Tibial nerve (tissue), 4 donors: ENCODE data around the gene ANKRD39. TPM values are rescaled to one million over a fixed set of nuclear protein-coding genes. Genes with fewer than 3 reads are reported as not detected.
A peak's percentile ranks its signal among the peaks of the same experiment; 100 is the strongest.
"Not testable (repeated sequence)": the region's sequence is repeated elsewhere in the genome, so short reads cannot be mapped to it uniquely, and the experiment has no call there.

Experiments used
- DNase-seq, 2 donors: peaks; one replicate each; pipeline ENCODE4 v3.0.0-alpha.2; 2019; ENCODE audit warnings: low spot score in 2 of 2
- H3K27ac ChIP-seq, 4 donors: fragments of 200-600 bp; sonication (generic) in 3 of 4; one replicate each; pipeline ENCODE4 v1.5.1; 2017 to 2019; ENCODE audit warnings: mild to moderate bottlenecking in 1 of 4
- H3K27me3 ChIP-seq, 2 donors: fragments of 200-600 bp; sonication (generic) in 1 of 2; one replicate each; pipeline versions ENCODE4 v1.5.1 to v1.6.0; 2017 to 2019
- H3K36me3 ChIP-seq, 3 donors: fragments of 200-600 bp; sonication (generic); one replicate each; pipeline ENCODE4 v1.5.1; 2018 to 2019
- H3K4me1 ChIP-seq, 4 donors: fragments of 200-600 bp; sonication (generic) in 3 of 4; one replicate each; pipeline ENCODE4 v1.5.1; 2017 to 2019
- H3K4me3 ChIP-seq, 4 donors: fragments of 200-600 bp; sonication (generic) in 3 of 4; one replicate each; pipeline ENCODE4 v1.5.1; 2017 to 2019; ENCODE audit warnings: mild to moderate bottlenecking in 1 of 4, moderate library complexity in 1 of 4
- H3K9me3 ChIP-seq, 4 donors: fragments of 200-600 bp; sonication (generic) in 3 of 4; one replicate each; pipeline ENCODE4 v1.5.1; 2017 to 2019
- CTCF ChIP-seq, 5 experiments: fragments of 200-600 bp in 3 of 5; fragments of 450-650 bp in 2 of 5; sonication (generic) in 3 of 5; IDR thresholded peaks; one replicate each; pipeline ENCODE4 v1.5.1; 2016 to 2019; ENCODE audit warnings: antibody characterized with exemption in 5 of 5, mild to moderate bottlenecking in 3 of 5, moderate library complexity in 2 of 5
- EP300 ChIP-seq, 2 donors: sonication (generic); formaldehyde crosslinking; IDR thresholded peaks; one replicate each; pipeline ENCODE4 v1.6.1; 2017; ENCODE audit warnings: antibody characterized with exemption in 2 of 2, mild to moderate bottlenecking in 1 of 2
- POLR2A ChIP-seq, 2 donors: fragments of 450-650 bp; IDR thresholded peaks; one replicate each; pipeline ENCODE4 v1.6.1; 2017; ENCODE audit warnings: antibody characterized with exemption in 2 of 2, mild to moderate bottlenecking in 2 of 2, moderate library complexity in 2 of 2
- WGBS, 2 donors: methylation state at CpG; one replicate each; pipeline ENCODE4 v1.1.5; 2018; 5-methylcytosine and 5-hydroxymethylcytosine counted together
- total RNA-seq, 4 donors: library from RNA; depleted of rRNA; stranded (reverse); fragments of >200 nt; gene quantifications; one replicate each; pipeline ENCODE4 v1.1.0, GENCODE V29; 2016

ANKRD39 gene
- total RNA-seq, 4 donors from 2014 or later, result 13.8 to 23.7 (median 19.5) TPM

- peak overlapping the region; percentile 94 to 99 (median 98) for H3K27ac ChIP-seq
- no peak for DNase-seq
- peaks cover 0 to 72% (median 40%) of the 10 kb centered on the region in 4 donors for H3K4me1 ChIP-seq
- no peak for TF ChIP-seq CTCF (IDR thresholded peaks at IDR 0.05)
- no peak for TF ChIP-seq EP300 (IDR thresholded peaks at IDR 0.05)
- no peak for TF ChIP-seq POLR2A (IDR thresholded peaks at IDR 0.05)
- H3K9me3 ChIP-seq, result no peaks in the 10 kb centered on the region
- H3K36me3 ChIP-seq, result peaks cover 3 to 64% (median 16%) of the 10 kb centered on the region in 3 donors
- H3K4me3 ChIP-seq, result peak overlapping the region in 3 of 4 donors; percentile 64 to 92 (median 85)
- H3K27me3 ChIP-seq, result no peaks in the 10 kb centered on the region
- 40 to 46% methylated on average over 1 to 7 of the region's 14 CpGs for WGBS, 2 donors
Measured at GRCh38 chr2:96866149-96866548, 8.3 kb upstream of the ANKRD39 start.

GRCh38 chr2:96865654-96866053 is 7.8 kb upstream of the ANKRD39 start:
- 68 to 75% methylated on average over 16 of the region's 16 CpGs for WGBS, 2 donors
- Histone ChIP-seq H3K4me1 (peaks cover 0 to 72% (median 37%) of the 10 kb centered on the region in 4 donors), H3K9me3 (no peaks in the 10 kb centered on the region), H3K36me3 (peaks cover 3 to 69% (median 21%) of the 10 kb centered on the region in 3 donors), H3K27me3 (no peaks in the 10 kb centered on the region), H3K27ac (peak overlapping the region; percentile 94 to 99 (median 98)), H3K4me3 (peak overlapping the region in 3 of 4 donors; percentile 64 to 92 (median 85))
- TF ChIP-seq CTCF (IDR thresholded peaks at IDR 0.05), result no peak
- TF ChIP-seq EP300 (IDR thresholded peaks at IDR 0.05), result no peak
- TF ChIP-seq POLR2A (IDR thresholded peaks at IDR 0.05), result no peak
- no peak for DNase-seq

GRCh38 chr2:96864343-96865091 is 6.7 kb upstream of the ANKRD39 start:
- peaks cover 3 to 75% (median 23%) of the 10 kb centered on the region in 3 donors for H3K36me3 ChIP-seq
- DNase-seq, result no peak

DNA sequence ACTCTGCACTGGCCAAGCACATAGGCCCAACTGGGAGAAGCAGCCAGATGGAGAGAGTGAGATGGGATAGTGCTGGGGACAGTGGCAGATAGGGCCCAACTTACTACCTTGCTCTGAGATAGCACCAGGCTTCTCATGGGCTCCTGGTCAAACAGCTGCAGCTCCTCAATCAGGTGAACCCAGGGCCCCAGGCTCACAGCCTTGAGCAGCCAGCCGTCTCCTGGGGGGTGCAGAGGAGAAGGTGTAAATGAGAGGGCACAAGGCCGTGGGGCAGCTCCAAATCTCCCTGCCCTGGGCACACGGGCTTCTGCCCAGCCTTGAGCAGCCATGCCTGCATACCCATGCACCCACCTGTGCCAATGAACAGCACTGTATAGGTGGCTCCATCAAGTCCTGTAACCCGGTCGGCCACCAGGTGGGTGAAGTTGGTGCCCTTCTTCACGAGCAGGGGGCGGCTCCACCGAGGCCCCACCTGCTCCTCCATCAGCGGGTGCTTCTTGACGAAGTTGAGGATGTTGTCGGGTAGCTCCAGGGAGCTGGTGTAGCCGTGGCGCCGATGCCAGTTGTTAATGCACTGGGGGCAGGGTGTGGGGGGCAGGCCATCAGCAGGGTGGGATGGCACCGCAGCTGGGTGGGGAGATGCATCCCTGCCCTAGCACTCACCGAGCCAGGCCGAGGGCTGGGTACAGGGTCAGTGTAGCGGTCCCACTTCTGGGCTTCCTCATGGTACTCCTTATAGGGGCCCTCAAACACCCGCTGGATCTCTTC is 5.9 kb upstream of the ANKRD39 start:
- Histone ChIP-seq H3K36me3 (peaks cover 3 to 75% (median 23%) of the 10 kb centered on the region in 3 donors), H3K9me3 (no peaks in the 10 kb centered on the region), H3K4me3 (peak overlapping the region in 2 of 4 donors; percentile 64 to 85), H3K27me3 (no peaks in the 10 kb centered on the region), H3K4me1 (peaks cover 0 to 88% (median 41%) of the 10 kb centered on the region in 4 donors), H3K27ac (peak overlapping the region; percentile 94 to 99 (median 98))
- no peak for DNase-seq
- TF ChIP-seq POLR2A (IDR thresholded peaks at IDR 0.05) (no peak), EP300 (IDR thresholded peaks at IDR 0.05) (peak in 1 of 2 donors; percentile 17)
- 73 to 77% methylated on average over 19 of the region's 19 CpGs for WGBS, 2 donors

More at GRCh38 chr2:96864343-96865091, 6.7 kb upstream of the ANKRD39 start:
- WGBS, 2 donors, result 70 to 73% methylated on average over 8 to 12 of the region's 25 CpGs
- Histone ChIP-seq H3K4me1 (peaks cover 0 to 80% (median 37%) of the 10 kb centered on the region in 4 donors), H3K9me3 (no peaks in the 10 kb centered on the region), H3K27me3 (no peaks in the 10 kb centered on the region), H3K27ac (peak overlapping the region; percentile 94 to 99 (median 98)), H3K4me3 (peak overlapping the region in 2 of 4 donors; percentile 64 to 85)
- no peak for TF ChIP-seq POLR2A (IDR thresholded peaks at IDR 0.05)
- no peak for TF ChIP-seq CTCF (IDR thresholded peaks at IDR 0.05)
- TF ChIP-seq EP300 (IDR thresholded peaks at IDR 0.05), result no peak

- DNase-seq, H3K27me3 ChIP-seq, H3K9me3 ChIP-seq: not testable (repeated sequence)
- 72 to 77% methylated on average over 4 of the region's 4 CpGs for WGBS, 2 donors
- peak overlapping the region in 1 of 4 donors; percentile 85 for H3K4me3 ChIP-seq
- peaks cover 0 to 90% (median 40%) of the 10 kb centered on the region in 4 donors for H3K4me1 ChIP-seq
- peaks cover 3 to 75% (median 23%) of the 10 kb centered on the region in 3 donors for H3K36me3 ChIP-seq
- peak overlapping the region; percentile 94 to 99 (median 98) for H3K27ac ChIP-seq
Measured at GRCh38 chr2:96863056-96863455, 5.2 kb upstream of the ANKRD39 start.
